GM08714 (cell line): ENCODE results near the gene TENT4A.
"Not testable (repeated sequence)": the region's sequence is repeated elsewhere in the genome, so short reads cannot be mapped to it uniquely, and the experiment has no call there.

Source experiments
- H3K4me3 ChIP-seq: fragments of 200-500 bp; sonication (Bioruptor generic); 2 replicates; pipeline ENCODE4 v1.5.1; 2014; ENCODE audit warnings: mild to moderate bottlenecking, low read length, inconsistent platforms
- ZNF274 ChIP-seq: IDR thresholded peaks from 2 replicates; pipeline ENCODE4 v1.6.1; 2012; ENCODE audit warnings: mild to moderate bottlenecking, low read depth, low read length

Gene TENT4A

DNA sequence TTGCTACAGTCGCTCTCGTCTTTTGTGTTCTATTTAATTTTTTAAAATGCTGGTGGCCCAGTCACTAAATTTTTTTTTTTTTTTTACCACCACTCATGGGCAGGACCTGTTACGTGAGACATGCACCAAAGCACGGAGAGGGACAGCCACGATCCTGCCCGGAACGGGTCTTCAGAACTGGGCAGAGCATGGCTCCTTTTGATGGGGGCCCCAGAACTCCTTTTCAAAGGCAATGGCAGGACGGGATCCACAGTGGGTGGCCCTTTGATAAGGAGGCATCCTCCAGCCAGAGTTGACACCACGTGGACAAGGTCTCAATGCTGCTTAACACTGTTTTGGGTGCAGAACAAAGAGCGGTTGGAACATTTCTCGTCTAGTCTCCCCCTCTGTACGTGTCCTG lies 50.0 kb downstream of the TENT4A start:
- no peak overlapping the region for H3K4me3 ChIP-seq
- TF ChIP-seq ZNF274, result no peak

DNA sequence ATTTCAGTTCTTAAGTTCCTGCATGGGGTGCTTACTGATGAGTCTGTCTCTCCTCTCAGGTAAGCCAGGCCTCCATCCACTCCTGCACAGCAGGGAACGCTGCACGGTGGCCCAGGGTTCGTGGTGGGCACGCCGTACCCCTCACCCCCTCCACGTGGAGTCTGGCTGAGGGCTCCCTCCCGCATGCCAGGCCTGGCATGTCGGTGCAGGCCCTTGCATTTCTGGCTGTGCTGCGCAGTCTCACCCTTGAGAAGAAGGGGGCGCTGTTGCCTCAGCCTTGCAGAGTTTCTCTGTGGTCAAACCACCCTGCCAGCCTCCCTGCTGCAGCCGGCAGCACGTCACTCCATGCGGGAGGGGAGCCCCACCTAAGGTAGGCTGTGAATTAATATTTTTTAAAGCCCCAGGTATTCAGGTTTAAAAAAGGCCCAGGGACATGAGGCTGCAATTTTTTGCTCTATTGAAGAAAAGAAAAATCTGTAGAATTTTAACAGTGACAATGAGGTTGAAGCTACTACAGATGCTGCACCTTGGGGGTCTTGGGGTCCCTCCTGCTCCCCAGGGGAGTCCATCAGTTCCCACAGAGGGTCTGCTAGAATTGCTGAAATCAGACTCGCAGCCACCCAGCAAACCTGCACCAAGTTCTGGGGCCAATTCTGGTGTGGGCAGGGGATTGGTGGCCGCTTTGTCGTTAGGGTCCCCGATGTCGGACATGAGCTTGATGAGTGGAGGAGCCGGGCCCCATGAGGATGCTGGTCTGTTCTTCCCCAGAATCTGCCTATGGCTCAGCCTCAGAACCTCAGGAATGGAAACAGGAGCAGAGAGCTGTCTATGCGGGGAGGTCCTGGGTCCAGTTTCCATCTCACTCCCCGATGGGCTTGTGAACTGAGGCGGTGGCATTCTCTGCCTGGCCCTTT lies 52.6 kb downstream of the TENT4A start:
- no peak for TF ChIP-seq ZNF274
- no peak overlapping the region for H3K4me3 ChIP-seq

DNA sequence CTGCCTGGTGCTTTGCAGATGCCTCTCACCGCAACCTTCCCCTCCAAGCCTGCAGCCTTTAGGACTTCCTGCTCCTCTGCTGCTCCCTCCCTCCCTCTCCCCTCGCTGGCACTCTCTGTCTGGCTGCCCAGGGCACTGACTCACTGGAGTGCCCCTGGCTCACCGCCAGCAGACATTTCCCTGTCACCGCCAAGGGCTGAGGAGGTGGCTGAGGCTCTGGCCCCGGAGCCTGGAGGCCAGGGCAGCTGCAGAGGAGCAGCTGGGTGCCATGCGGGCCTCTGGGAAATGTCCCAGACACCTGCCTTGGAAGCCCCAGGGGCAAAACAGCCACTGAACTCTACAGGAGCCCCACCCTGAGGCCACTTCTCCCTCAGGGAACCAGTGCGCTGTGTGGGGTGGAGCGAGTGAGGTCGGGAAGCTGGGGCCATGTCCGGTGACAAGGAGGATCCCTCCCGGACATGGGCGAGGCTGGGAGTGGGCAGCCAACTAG lies 53.4 kb downstream of the TENT4A start:
- no peak for TF ChIP-seq ZNF274
- no peak overlapping the region for H3K4me3 ChIP-seq

DNA sequence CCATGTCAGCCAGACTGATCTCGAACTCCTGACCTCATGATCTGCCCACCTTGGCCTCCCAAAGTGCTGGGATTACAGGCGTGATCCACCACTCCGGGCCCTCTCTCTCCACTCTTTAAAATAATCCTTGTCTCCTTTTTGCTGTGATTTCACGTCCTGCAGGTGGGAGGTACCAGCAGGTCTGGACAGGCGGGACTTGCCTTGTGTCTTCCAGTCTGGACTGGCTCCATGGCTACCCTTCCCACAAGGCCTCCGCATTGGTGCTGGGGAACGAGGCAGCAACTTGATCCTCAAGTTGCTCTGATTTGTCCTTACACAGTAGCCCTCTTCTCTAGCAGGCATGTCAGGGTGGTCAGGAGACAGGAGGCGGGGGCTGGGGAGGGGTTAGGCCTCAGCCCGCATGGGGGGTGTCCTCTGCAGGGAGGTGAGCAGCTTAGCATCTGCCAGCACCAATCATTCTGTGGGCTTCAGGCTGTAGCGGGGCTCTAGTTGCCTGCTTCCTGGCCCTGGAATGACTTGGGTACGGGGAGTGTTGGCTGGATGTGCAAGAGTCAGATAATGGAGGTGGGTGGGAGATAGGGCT lies 54.3 kb downstream of the TENT4A start:
- no peak overlapping the region for H3K4me3 ChIP-seq
- TF ChIP-seq ZNF274, result no peak

DNA sequence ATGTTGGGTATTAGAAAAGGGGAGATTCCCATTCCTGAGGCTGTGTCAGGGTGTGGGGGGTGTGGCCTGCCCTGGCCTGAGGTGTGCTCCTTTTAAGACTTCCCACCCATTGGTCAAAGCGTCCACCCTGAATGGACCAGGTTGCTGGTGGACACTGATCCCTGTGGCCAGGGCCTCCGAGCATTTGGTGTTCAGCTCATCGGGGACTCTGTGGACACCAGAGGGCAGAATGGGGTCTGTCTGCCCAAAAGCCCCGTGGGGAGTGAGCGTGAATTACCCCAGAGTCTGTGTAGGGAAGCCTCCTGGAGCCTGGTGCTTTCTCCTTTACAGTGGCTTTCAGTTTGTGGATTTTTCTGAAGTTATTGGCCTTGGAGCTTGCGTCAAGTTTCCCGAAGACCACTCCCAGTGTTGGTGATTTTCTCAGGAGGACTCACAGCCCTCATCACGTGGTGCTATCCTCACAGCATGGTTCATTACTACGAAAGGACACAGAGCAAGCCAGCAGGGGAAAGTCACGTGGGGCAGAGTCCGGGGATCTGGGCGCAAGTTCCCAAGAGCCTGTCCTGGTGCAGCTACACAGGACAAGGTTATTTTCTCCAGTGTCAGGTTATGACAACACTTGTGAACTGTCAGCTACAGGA lies 55.5 kb downstream of the TENT4A start:
- no peak overlapping the region for H3K4me3 ChIP-seq

DNA sequence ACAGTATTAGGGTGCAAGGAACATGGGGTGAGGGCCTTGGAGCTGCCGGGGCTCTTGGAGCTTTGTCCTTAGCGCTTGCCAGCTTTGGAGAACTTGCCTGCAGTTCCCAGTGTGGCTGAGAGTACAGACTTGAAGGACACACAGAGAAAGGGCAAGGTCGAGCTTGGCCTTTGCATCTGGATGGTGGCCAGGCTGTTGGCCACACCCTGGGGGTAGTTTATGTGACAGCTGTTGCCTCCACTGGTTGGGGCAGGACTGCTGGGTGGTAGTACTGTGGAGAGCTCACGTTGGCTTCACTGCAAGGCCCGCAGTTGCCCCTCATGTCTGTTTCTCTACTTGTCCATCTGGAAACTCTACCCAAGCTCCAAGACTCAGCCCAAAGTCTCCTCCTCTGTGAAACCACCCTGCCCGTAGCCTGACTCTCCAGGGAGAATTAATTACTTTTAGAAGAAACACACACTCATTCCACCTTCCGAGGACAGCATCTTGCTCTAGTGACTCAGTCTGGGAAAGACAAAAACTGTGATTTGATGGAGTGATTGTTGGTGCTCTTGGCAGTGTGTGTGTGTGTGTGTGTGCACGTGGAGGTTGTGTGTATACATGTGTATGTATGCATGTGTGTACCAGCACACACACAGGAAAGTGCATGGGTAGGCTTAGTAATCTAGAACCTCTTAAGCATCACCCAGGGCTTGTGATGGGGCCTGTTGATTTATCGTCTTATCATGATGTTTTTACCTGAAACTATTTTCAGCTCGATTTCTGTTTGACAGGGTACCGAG lies 57.8 kb downstream of the TENT4A start:
- no peak for TF ChIP-seq ZNF274
- no peak overlapping the region for H3K4me3 ChIP-seq

More for the DNA sequence above, 55.5 kb downstream of the TENT4A start:
- TF ChIP-seq ZNF274, result no peak

DNA sequence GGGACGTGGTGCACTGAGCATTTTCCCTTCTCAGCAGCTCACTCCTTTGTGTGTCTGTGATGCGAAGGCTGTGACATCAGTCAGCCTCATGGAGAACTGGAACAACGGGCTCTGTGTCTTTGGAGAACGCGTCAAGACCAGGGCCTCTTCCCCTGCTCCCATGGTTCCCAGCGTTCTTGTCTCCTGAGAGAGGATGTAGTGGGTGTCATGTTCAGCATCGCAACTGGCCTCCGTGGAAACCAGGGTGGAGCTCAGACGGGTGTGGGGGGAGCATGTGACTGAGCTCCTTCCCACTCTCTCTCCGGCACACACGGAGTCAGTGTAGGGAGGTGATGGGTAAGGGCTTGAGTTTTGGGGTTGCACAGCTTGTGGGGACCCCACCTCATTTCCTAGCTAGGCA lies 59.7 kb downstream of the TENT4A start:
- no peak overlapping the region for H3K4me3 ChIP-seq
- TF ChIP-seq ZNF274, result no peak

DNA sequence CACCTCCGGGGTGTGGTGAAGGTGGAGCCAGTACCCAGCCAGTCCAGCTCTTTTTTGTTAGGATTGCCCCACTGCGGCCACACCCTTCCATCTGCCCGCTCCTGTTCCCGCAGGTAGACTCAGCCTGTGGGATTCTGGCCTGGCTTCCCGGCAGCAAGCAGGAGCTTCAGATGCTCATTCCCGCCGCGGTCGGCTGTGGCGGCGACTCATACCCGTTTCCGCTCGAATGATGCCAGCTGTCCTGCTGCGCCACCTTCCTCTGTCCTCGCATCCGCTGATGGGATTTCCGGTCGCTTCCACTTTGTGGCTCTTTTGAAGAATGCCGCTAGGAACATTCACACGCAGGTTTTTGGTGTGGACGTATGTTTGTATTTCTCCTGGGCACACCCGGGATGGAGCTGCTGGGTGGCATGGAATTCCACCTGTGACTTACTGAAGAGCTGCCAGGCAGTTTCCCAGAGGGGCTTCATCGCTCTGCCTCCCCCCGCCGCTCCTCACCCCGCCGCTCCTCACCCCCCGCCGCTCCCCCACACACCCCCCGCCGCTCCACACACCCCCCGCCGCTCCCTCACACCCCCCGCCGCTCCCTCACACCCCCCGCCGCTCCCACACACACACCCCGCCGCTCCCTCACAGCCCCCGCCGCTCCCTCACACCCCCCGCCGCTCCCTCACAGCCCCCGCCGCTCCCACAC lies 60.3 kb downstream of the TENT4A start:
- no peak overlapping the region; the same call in 1 of the 2 replicates for H3K4me3 ChIP-seq
- no peak for TF ChIP-seq ZNF274

DNA sequence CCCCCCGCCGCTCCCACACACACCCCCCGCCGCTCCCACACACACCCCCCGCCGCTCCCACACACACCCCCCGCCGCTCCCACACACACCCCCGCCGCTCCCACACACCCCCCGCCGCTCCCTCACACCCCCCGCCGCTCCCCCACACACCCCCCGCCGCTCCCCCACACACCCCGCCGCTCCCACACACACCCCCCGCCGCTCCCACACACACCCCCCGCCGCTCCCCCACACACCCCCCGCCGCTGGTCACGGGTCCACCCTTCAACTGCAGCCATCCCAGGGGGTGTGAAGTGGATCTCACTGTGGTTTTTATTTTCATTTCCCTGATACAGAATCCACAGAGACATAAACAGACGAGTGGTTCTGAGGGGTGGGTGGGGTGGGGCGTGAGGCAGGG lies 61.0 kb downstream of the TENT4A start:
- not testable (repeated sequence) for H3K4me3 ChIP-seq

DNA sequence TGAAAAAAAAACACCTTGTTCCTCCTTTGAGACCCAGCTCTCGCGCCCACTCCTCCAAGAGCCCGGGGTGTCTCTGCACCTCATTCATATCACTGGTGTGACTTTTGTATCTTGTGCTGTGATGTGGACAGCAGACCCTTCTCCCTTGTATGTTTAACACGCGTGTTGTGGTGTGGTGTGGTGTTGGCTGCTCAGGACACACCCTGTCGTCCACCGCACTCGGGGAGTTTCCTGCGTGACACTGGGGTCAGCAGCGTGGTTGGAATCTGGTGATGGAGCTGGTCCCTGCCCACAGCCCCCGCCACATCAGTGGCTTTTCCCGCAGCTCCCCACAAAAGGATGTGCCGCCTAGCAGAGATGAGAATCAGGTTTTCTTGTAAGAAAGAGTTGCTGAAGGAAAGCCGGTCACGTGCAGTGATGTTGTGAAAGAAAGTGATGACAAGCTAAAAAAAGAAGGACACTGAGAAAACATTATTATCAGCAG lies 61.5 kb downstream of the TENT4A start:
- TF ChIP-seq ZNF274, result no peak
- no peak overlapping the region for H3K4me3 ChIP-seq

DNA sequence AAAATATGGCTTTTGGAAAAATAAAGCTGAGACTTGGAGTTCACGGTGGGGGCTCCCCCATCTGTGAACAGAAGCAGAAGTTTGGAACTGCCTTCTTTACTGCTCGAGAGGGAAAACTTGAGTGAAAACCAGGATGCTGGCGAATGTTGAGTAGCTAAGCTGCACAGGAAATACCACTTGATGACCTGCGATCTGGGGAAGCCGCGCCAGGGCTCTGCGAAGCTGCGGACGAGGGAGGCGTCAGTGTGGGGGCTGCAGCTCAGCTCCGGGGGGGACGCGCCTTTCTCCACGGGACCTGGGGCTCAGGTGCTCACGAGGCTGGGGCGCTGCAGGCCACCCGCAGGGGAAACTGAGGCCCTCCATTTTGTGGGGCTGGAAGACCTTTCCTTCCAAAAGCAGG lies 62.3 kb downstream of the TENT4A start:
- no peak overlapping the region for H3K4me3 ChIP-seq
- no peak for TF ChIP-seq ZNF274

DNA sequence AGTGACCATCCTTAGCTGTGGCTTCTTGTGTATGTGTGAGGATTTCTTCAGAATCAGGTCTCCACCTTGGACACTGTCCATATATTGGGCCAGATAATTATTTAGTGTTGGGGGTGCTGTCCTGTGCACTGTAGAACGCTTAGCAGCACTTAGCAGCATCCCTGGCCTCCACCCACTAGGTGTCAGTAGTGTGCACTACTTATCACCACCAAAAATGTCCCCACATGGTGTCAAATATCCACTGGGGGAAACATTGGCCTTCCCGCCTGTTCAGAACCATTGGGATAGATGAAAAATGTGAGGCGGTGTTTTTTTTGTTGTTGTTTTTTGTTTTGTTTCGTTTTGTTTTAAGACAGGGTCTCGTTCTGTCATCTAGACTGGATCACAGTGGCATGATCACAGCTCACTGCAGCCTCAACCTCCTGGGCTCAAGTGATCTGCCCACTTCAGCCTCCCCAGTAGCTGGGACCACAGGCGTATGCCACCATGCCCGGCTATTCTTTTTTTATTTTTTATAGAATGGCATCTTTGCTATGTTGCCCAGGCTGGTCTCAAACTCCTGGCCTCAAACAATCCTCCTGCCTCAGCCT lies 67.7 kb downstream of the TENT4A start:
- TF ChIP-seq ZNF274, result no peak
- H3K4me3 ChIP-seq, result no peak overlapping the region

DNA sequence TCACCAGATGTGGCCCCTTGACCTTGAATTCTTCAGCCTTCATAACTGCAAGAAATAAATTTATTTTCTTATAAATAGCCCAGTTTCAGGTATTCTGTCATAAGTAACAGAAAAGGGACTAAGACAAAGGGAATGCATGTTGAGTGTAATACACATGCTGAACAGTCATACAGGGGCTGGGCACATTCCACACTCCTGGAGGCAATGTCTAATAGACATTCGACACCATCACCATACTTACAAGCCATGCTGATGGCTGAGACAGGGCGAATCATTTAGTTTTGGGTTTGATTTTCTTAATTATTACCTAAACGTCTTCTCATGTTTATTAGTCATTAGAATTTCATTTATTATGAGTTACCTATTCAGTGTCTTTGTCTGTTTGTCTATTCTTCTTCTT lies 68.5 kb downstream of the TENT4A start:
- TF ChIP-seq ZNF274, result no peak
- no peak overlapping the region for H3K4me3 ChIP-seq
